Stimulated activated CD4-positive, alpha-beta T cell treated with anti-CD3 and anti-CD28 coated beads, Interleukin-4, amount 100 ng/mL, for 24 hours (primary cell): ENCODE results near the gene JPT1.
A peak's percentile ranks its signal among the peaks of the same experiment; 100 is the strongest.
"Not testable (repeated sequence)": the region's sequence is repeated elsewhere in the genome, so short reads cannot be mapped to it uniquely, and the experiment has no call there.

Experiments used
- DNase-seq: peaks from one replicate; pipeline ENCODE4 v3.0.0-alpha.2; 2020

Gene JPT1

GRCh38 chr17:75155191-75155601 is 884 bp upstream of the JPT1 start:
- DNase-seq = no peak

- peak; percentile 25 for DNase-seq
Measured at GRCh38 chr17:75153780-75154194, 525 bp downstream of the JPT1 start.

GRCh38 chr17:75152922-75153779 is 1.2 kb downstream of the JPT1 start:
- peak; percentile 25 for DNase-seq

- DNase-seq = no peak
Measured at GRCh38 chr17:75152523-75152921, 1.8 kb downstream of the JPT1 start.

GRCh38 chr17:75151930-75152329 is 2.4 kb downstream of the JPT1 start:
- no peak for DNase-seq

- no peak for DNase-seq
Measured at GRCh38 chr17:75147878-75148546, 6.3 kb downstream of the JPT1 start.

- DNase-seq = no peak
Measured at GRCh38 chr17:75146592-75146991, 7.7 kb downstream of the JPT1 start.

- no peak for DNase-seq
Measured at GRCh38 chr17:75144816-75145512, 9.3 kb downstream of the JPT1 start.

GRCh38 chr17:75142236-75142971 is 11.9 kb downstream of the JPT1 start:
- no peak for DNase-seq

GRCh38 chr17:75138519-75138918 is 15.8 kb downstream of the JPT1 start:
- DNase-seq = no peak

GRCh38 chr17:75137762-75138161 is 16.6 kb downstream of the JPT1 start:
- DNase-seq = not testable (repeated sequence)

- DNase-seq = no peak
Measured at GRCh38 chr17:75135946-75136345, 18.4 kb downstream of the JPT1 start.

GRCh38 chr17:75135452-75135851 is 18.9 kb downstream of the JPT1 start:
- no peak for DNase-seq

- not testable (repeated sequence) for DNase-seq
Measured at GRCh38 chr17:75133607-75134347, 20.5 kb downstream of the JPT1 start.

GRCh38 chr17:75133001-75133400 is 21.3 kb downstream of the JPT1 start:
- no peak for DNase-seq

- DNase-seq = not testable (repeated sequence)
Measured at GRCh38 chr17:75132018-75133000, 22.0 kb downstream of the JPT1 start.

GRCh38 chr17:75131278-75132017 is 22.9 kb downstream of the JPT1 start, which contains the start of gene NT5C:
Gene NT5C (minus strand): TSS chr17:75131742. CDS start chr17:75131707, 35 bp downstream.
- peak; percentile 72 for DNase-seq

GRCh38 chr17:75130632-75131277 is 23.6 kb downstream of the JPT1 start:
- DNase-seq = peak; percentile 48

- no peak for DNase-seq
Measured at GRCh38 chr17:75130059-75130631, 24.2 kb downstream of the JPT1 start.
